GM19438 (cell line): ENCODE data around the gene EML2.
A peak's percentile ranks its signal among the peaks of the same experiment; 100 is the strongest.

Source experiments
- ATAC-seq: cut with Tn5 transposase; IDR thresholded peaks from one replicate; pipeline ENCODE4 v1.9.1; 2021; ENCODE audit warnings: low read depth; ENCODE audit not compliant: unreplicated experiment

EML2 gene

DNA sequence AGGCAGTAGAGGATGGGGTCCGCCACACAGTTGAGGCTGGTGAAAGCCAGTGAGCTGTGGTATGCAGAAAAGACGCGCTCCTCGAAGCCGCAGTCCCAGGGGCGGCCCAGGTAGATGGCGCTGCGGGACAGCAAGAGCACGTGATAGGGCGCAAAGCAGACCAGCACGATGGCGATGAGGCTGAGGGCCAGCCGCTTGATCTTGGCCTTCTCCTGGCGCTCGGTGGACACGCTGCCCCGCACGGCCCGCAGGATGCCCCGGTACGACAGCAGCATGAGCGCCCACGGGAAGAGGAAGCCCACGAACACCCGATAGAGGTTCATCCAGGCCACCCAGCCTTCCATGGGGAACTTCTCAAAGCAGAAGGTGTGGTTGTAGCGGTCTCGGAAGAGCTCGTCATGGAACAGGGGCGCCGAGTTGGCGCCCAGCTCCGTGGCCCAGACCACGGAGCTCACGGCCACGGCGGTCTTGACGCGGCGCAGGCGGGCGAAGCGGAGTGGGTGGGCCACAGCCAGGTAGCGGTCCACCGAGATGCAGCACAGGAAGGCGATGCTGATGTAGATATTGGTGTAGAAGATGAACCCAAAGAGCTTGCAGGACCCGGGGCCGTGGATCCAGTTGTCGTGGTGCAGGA lies 48.1 kb downstream of the EML2 start:
- no peak for ATAC-seq

- no peak for ATAC-seq
These were observed 48.7 kb downstream of the EML2 start for GRCh38 chr19:45590300-45591003.

DNA sequence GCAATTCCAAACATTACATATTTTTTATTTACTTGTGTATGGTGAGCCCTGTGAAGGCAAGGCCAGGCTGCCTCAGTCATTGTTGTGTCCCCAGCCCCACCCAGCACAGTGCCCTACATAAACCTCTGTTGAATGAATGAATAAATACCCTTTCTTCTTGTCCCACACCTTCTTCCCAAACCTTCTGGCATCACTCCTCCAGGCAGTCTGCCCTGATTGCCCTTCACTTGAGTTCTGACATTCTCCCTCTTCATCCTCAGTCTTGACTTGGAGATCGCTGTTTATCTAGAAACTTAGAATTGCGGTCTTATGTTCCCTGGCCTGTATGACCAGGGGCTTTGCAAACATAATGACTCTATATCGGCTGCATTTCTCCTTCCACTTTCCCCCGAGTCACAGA lies 49.4 kb downstream of the EML2 start:
- ATAC-seq: no peak

DNA sequence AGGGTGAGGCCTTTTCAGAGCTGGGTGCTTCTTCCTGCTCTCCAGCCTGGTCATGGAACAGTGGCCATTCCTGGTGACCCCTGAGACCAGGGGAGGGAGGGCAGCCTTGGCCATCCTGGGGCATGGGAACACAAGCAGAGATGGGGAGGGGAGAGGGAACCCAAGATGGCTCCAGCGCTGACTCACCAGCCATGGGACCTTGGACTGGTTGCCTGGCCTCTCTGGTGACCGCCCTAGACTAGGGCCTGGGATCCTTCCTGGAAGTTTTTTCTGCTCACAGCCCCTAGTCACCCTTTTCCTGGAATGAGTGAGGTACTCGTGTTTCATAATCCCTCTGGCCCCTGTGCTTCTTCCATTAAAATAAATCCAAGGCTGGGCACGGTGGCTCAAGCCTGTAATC lies 51.3 kb downstream of the EML2 start:
- no peak for ATAC-seq

GRCh38 chr19:45585158-45585577 lies 54.0 kb downstream of the EML2 start:
- ATAC-seq: no peak

GRCh38 chr19:45584332-45585157 lies 54.7 kb downstream of the EML2 start, which contains the start of gene OPA3:
Gene OPA3 (minus strand): TSS chr19:45584802. CDS start chr19:45584764, 38 bp downstream.
- ATAC-seq: peak; percentile 89

GRCh38 chr19:45581576-45581975 lies 57.6 kb downstream of the EML2 start:
- no peak for ATAC-seq

DNA sequence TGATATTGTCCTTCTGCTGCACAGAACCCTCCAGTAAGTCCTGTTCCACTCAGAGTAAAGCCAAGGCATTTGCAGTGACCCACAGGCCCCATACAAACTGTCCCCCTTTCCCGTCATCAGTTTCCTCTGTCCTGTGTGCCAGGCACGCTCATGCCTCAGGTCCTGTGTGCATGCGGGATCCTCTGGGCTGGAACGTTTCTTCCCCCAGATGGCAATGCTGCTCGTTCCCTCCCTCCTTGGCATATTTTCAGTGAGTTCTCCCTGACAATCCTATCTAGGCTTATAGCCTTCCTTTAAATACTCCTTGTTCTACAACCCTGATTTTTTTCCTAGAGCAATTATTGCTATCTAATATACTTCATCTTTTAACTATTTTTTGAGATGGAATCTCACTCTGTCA lies 60.3 kb downstream of the EML2 start:
- ATAC-seq: no peak

- ATAC-seq: no peak
These were observed 61.9 kb downstream of the EML2 start for GRCh38 chr19:45577111-45577905.

DNA sequence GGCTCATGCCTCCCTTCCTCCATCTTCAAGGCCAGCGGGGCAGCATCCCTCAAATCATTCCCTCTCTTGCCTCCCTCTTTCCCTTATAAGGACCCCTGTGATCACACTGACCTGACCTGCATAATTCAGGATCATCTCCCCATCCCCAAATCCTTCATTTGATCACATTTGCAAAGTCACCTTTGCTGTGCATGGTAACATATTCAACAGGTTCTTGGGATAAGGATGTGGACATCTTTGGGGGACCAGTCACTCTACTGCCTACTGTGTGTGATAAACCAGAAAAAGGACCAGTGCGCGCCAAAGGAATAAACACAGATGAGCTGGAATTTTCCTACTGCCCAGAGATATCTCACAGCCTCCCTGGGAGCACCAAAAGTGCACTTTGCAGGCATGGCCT lies 62.5 kb downstream of the EML2 start:
- ATAC-seq: no peak

- no peak for ATAC-seq
These were observed 64.0 kb downstream of the EML2 start for GRCh38 chr19:45575216-45575615.

GRCh38 chr19:45574526-45574925 lies 64.7 kb downstream of the EML2 start:
- no peak for ATAC-seq

DNA sequence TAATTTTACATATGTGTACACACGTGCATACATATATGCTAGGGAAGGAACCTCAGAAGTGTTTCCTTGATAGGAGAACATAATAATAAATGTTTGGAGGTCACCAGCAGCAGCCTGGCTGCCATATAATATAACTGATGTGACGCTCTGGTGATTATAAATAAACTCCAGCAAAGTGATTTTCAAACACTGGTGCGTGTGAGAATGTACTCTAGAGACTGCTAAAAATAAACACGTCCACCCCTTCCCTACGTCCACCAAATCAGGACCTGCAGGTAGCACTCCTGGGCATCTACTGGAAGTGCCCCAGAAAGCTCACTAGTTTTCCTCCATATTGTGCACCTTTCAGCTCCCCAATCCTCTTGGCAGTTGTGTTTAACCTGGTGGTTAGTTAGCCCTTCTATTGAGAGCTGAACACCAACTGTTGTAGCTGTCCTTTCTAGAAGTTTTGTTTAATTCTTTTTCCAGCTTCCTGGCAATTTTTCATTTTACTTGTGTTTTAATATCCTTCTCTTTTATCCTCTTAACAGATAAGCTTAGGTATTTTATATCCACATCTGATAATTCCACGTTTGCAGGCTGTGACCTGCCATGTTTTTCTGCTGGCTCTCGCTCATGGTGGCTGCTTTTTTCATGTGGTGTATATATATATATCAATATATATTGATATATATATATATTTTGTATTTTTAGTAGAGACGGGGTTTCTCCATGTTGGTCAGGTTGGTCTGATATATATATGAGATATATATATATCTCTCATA lies 67.6 kb downstream of the EML2 start:
- ATAC-seq: no peak

GRCh38 chr19:45569619-45570421 lies 69.4 kb downstream of the EML2 start:
- ATAC-seq: no peak

DNA sequence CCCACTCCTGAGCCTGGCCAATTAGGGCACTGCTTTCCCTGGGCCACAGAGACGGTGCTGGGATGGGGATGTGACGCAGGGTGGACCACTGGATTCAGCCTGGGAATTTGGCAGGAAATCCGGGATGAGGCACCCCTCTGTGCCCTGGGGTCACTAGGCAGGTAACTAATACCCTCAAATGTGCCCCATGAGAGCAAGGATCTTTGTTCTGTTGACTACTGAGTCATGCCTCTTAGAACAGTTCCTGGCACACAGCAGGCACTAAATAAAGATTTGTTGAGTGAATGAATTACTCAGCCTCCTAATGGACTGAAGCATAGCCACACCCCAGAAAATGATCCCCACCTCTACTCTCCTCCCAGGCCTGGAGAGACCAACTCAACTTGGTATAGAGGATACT lies 70.5 kb downstream of the EML2 start:
- ATAC-seq: no peak

- ATAC-seq: no peak
These were observed 71.6 kb downstream of the EML2 start for GRCh38 chr19:45567609-45568008.

DNA sequence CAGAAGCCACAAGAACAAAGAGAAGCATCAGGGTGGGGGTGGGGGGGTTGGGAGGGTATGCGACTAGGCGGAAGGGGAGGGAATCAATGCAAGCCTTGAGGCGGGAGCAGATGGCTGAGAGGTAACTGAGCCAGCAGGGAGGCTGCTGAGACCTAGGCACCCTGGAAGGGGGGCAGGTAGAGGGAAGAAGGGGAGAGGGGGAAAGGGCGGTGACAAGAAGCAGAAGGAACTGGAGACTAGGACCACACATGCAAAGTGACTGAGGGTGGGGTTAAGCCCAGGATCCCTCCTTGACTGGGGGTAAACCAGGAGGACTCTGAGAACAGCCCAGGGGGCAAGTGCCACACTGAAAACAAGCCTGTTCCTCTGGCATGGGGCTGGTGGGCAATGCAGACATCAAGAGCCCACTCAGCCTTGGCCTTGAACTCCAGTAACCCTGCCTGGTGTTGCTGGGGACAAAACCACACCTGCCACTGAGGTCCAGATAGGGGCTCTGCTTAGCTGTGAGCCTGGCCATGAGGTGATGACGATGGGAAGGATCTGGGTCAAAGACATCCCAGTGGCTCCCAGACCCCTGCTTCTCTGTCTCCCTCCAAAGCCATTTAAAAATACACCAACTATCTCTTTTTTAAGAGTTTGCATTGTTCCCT lies 74.9 kb downstream of the EML2 start:
- ATAC-seq: no peak

DNA sequence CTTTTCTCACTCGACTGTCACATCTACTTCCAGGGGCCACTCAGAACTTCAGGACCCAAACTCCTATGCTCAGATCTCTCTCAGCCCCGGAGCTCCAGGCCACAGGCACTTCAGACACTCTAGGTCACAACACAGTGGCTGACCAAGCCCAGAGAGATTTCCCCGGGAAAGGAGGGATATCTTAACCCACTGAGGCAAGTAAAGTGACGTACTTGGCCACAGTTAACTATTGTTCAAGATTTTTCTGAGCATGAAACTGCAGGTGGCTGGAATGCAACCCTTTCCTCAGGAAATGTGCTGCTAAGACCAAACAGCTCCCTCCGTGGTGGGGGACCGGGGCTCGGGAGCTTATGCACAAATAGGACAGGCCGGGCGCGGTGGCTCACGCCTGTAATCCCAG lies 78.5 kb downstream of the EML2 start:
- ATAC-seq: no peak

DNA sequence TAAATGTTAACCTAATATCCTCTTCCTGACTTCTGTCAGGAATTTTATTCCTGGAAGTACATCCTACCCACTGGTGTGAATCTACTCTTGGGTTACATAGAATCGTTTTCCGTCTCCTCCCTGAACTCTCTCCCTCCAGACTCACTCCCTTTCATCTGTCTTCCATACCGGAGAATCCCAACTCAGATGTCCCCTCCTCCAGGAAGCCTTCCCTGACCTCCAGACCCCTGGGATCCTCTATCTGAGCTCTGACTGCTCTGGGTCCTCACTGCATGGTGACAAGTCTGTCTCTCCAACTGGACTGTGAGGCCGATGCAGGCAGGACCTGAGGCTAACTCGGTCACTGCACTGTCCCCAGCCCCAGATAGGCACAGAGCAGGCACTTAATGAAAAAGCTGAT lies 79.2 kb downstream of the EML2 start:
- no peak for ATAC-seq
